Gastroesophageal sphincter (tissue), 4 donors: ENCODE results near the gene IRGQ. TPM values are rescaled to one million over a fixed set of nuclear protein-coding genes. Genes with fewer than 3 reads are reported as not detected.
"Not testable (repeated sequence)": the region's sequence is repeated elsewhere in the genome, so short reads cannot be mapped to it uniquely, and the experiment has no call there.

ENCODE experiments used
- ATAC-seq: fragments of 150-250 bp; one replicate; pipeline ENCODE4 v1.9.1; 2016; ENCODE audit warnings: mild to moderate bottlenecking, moderate library complexity
- H3K27ac ChIP-seq, 4 donors: fragments of 200-600 bp; sonication (generic) in 3 of 4; 1 replicate in 3 of 4; 2 replicates in 1 of 4; pipeline ENCODE4 v1.5.1; 2016 to 2019
- H3K27me3 ChIP-seq: fragments of 200-600 bp; sonication (generic); one replicate; pipeline ENCODE4 v1.5.1; 2019
- H3K36me3 ChIP-seq, 2 donors: fragments of 200-600 bp; sonication (generic); one replicate each; pipeline ENCODE4 v1.5.1; 2019; ENCODE audit warnings: control low read depth in 1 of 2
- H3K4me1 ChIP-seq, 3 donors: fragments of 200-600 bp; sonication (generic); 1 replicate in 2 of 3; 2 replicates in 1 of 3; pipeline ENCODE4 v1.5.1; 2016 to 2019; ENCODE audit warnings: control low read depth in 2 of 3
- H3K4me3 ChIP-seq, 2 donors: fragments of 200-600 bp; sonication (generic); one replicate each; pipeline ENCODE4 v1.5.1; 2019; ENCODE audit warnings: mild to moderate bottlenecking in 1 of 2, moderate library complexity in 1 of 2
- H3K9me3 ChIP-seq, 3 donors: fragments of 200-600 bp; sonication (generic); one replicate each; pipeline ENCODE4 v1.5.1; 2017 to 2019; ENCODE audit warnings: control low read depth in 2 of 3
- CTCF ChIP-seq, 4 experiments: fragments of 200-600 bp in 2 of 4; fragments of 450-650 bp in 2 of 4; sonication (generic) in 1 of 4; IDR thresholded peaks; one replicate each; pipeline ENCODE4 v1.5.1; 2017 to 2019; ENCODE audit warnings: antibody characterized with exemption in 4 of 4, mild to moderate bottlenecking in 2 of 4, moderate library complexity in 2 of 4
- EP300 ChIP-seq: sonication (generic); formaldehyde crosslinking; IDR thresholded peaks from one replicate; pipeline ENCODE4 v1.6.1; 2017; ENCODE audit warnings: antibody characterized with exemption, mild to moderate bottlenecking
- POLR2A ChIP-seq, 2 donors: fragments of 450-650 bp; IDR thresholded peaks; one replicate each; pipeline ENCODE4 v1.6.1; 2017; ENCODE audit warnings: antibody characterized with exemption in 2 of 2, mild to moderate bottlenecking in 2 of 2, moderate library complexity in 1 of 2
- POLR2AphosphoS5 ChIP-seq: sonication (generic); formaldehyde crosslinking; IDR thresholded peaks from one replicate; pipeline ENCODE4 v1.6.1; 2017; ENCODE audit warnings: antibody characterized with exemption
- WGBS, 2 donors: methylation state at CpG; one replicate each; pipeline ENCODE4 v1.1.5; 2018; ENCODE audit warnings: low coverage in 1 of 2; 5-methylcytosine and 5-hydroxymethylcytosine counted together
- total RNA-seq, 4 donors: library from RNA; depleted of rRNA; stranded (reverse); fragments of >200 nt; gene quantifications; one replicate each; pipeline ENCODE4 v1.1.0, GENCODE V29; 2016

IRGQ gene
- total RNA-seq, 4 donors from 2014 or later, result 25.5 to 38.5 (median 27.8) TPM

- ATAC-seq, result no peak
- WGBS, 2 donors, result 89% methylated on average over 20 of the region's 63 CpGs; no CpG with 5 or more reads in 1 of the 2 donors
- Histone ChIP-seq H3K4me1 (peaks cover 3 to 38% (median 20%) of the 10 kb centered on the region in 3 donors), H3K27ac (no peak overlapping the region), H3K9me3 (no peaks in the 10 kb centered on the region), H3K27me3 (no peaks in the 10 kb centered on the region), H3K36me3 (peaks cover 0 to 63% of the 10 kb centered on the region in 2 donors), H3K4me3 (no peak overlapping the region)
- no peak for TF ChIP-seq EP300
- TF ChIP-seq POLR2A (IDR thresholded peaks at IDR 0.05), result no peak
- TF ChIP-seq POLR2AphosphoS5, result no peak
- no peak for TF ChIP-seq CTCF (IDR thresholded peaks at IDR 0.05)
Measured at GRCh38 chr19:43591904-43592772, 3.8 kb downstream of the IRGQ start.

GRCh38 chr19:43589678-43590077 lies 6.3 kb downstream of the IRGQ start:
- 83% methylated on average over 6 of the region's 6 CpGs for WGBS, 2 donors
- Histone ChIP-seq H3K36me3 (peaks cover 0 to 80% of the 10 kb centered on the region in 2 donors), H3K4me1 (peaks cover 0 to 23% (median 14%) of the 10 kb centered on the region in 3 donors), H3K27me3 (no peaks in the 10 kb centered on the region), H3K4me3 (no peak overlapping the region), H3K27ac (no peak overlapping the region), H3K9me3 (no peaks in the 10 kb centered on the region)
- ATAC-seq, result no peak
- no peak for TF ChIP-seq POLR2AphosphoS5
- TF ChIP-seq CTCF (IDR thresholded peaks at IDR 0.05), result no peak
- TF ChIP-seq POLR2A (IDR thresholded peaks at IDR 0.05), result no peak
- no peak for TF ChIP-seq EP300

DNA sequence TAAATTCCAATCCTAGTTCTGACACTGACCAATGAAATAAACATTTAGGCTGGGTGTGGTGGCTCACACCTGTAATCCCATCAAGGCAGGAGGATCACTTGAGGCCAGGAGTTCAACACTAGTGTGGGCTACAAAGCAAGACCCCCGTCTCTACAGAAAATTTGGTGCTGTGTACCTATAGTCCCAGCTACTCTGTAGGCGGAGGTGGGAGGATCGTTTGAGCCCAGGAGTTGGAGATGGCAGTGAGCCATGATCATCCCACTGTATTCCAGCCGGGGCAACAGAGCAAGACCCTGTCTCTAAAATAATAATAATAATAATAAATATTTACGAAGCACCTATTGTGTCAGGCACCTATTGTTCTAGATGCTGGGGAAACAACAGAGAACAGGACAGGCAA lies 6.7 kb downstream of the IRGQ start:
- no peak for TF ChIP-seq EP300
- no peak for TF ChIP-seq CTCF (IDR thresholded peaks at IDR 0.05)
- TF ChIP-seq POLR2A (IDR thresholded peaks at IDR 0.05), result no peak
- no peak for TF ChIP-seq POLR2AphosphoS5
- peaks cover 0 to 80% of the 10 kb centered on the region in 2 donors for H3K36me3 ChIP-seq
- H3K27ac ChIP-seq, result no peak overlapping the region

DNA sequence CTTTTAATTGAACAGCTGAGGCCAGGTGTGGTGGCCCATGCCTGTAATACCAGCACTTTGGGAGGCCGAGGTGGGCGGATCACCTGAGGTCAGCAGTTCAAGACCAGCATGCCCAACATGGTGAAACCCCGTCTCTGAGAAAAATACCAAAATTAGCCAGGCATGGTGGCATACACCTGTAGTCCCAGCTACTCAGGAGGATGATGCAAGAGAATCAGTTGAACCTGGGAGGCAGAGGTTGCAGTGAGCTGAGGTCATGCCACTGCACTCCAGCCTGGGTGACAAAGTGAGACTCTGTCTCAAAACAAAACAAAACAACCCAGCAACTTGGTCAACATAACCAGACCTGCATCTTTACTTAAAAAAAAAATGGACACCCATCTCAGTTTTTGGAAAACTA lies 8.9 kb downstream of the IRGQ start:
- not testable (repeated sequence) for H3K4me3 ChIP-seq, H3K4me1 ChIP-seq, H3K27ac ChIP-seq, ATAC-seq, H3K9me3 ChIP-seq, H3K27me3 ChIP-seq
- 83 to 100% methylated on average over 1 to 3 of the region's 3 CpGs for WGBS, 2 donors
- peaks cover 0 to 58% of the 10 kb centered on the region in 2 donors for H3K36me3 ChIP-seq

More for the DNA sequence above, 6.7 kb downstream of the IRGQ start:
- Histone ChIP-seq H3K9me3 (no peaks in the 10 kb centered on the region), H3K4me1 (peaks cover 0 to 19% (median 10%) of the 10 kb centered on the region in 3 donors), H3K4me3 (no peak overlapping the region), H3K27me3 (no peaks in the 10 kb centered on the region)
- ATAC-seq, result no peak
- 61 to 76% methylated on average over 5 of the region's 5 CpGs for WGBS, 2 donors

GRCh38 chr19:43586346-43586745 lies 9.6 kb downstream of the IRGQ start:
- ATAC-seq, result no peak
- TF ChIP-seq POLR2A (IDR thresholded peaks at IDR 0.05) (no peak), POLR2AphosphoS5 (no peak), CTCF (IDR thresholded peaks at IDR 0.05) (no peak), EP300 (no peak)
- Histone ChIP-seq H3K4me3 (no peak overlapping the region), H3K27me3 (no peaks in the 10 kb centered on the region), H3K9me3 (no peaks in the 10 kb centered on the region), H3K36me3 (peaks cover 0 to 51% of the 10 kb centered on the region in 2 donors), H3K4me1 (peaks cover 0 to 10% (median 3%) of the 10 kb centered on the region in 3 donors), H3K27ac (no peak overlapping the region)
- WGBS, 2 donors, result 60 to 69% methylated on average over 1 to 2 of the region's 2 CpGs
